A673 (cell line): ENCODE measurements around the gene DIS3L2.

Experiments
- EZH2 ChIP-seq: fragments of 200-600 bp; sonication (generic); IDR thresholded peaks from 2 replicates; pipeline ENCODE4 v1.6.1; 2017; ENCODE audit warnings: borderline replicate concordance, low read depth, mild to moderate bottlenecking, mixed read lengths, antibody characterized with exemption, low read length; ENCODE audit not compliant: poor library complexity, severe bottlenecking
- TF ChIP-seq, protein P1 (sequence below): fragments of 300-800, 200-600 bp; sonication (generic); conservative IDR thresholded peaks from 2 replicates; pipeline ENCODE4 v1.5.1; 2017; ENCODE audit warnings: low read depth, mild to moderate bottlenecking, antibody characterized with exemption, low read length, moderate library complexity, mixed read lengths

DNA sequence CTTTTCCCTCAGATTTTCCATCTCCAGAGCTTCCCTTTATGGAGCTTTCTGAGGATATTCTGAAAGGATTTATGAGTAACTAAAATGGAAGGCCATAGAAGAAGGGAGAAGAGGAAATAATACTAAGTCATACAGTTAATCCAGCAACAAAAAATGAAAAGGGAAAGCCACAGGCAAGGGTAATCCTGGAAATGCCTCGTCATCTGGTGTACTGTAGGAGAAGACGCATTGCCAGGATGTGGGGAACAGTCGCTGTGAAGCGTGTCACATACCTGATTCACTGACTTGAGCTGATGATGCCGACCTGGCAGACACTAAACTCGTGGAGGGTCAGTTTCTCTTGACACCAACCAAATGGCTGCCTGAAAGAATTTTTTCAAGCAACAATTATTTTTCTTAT lies 382.3 kb downstream of the DIS3L2 start:
- TF ChIP-seq, protein P1, sequence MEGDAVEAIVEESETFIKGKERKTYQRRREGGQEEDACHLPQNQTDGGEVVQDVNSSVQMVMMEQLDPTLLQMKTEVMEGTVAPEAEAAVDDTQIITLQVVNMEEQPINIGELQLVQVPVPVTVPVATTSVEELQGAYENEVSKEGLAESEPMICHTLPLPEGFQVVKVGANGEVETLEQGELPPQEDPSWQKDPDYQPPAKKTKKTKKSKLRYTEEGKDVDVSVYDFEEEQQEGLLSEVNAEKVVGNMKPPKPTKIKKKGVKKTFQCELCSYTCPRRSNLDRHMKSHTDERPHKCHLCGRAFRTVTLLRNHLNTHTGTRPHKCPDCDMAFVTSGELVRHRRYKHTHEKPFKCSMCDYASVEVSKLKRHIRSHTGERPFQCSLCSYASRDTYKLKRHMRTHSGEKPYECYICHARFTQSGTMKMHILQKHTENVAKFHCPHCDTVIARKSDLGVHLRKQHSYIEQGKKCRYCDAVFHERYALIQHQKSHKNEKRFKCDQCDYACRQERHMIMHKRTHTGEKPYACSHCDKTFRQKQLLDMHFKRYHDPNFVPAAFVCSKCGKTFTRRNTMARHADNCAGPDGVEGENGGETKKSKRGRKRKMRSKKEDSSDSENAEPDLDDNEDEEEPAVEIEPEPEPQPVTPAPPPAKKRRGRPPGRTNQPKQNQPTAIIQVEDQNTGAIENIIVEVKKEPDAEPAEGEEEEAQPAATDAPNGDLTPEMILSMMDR, result no peak
- no peak for TF ChIP-seq EZH2
